NCI-H82 treated with DMSO at 0.1 percent for 48 hours (cell line): ENCODE measurements around the gene TTN.

Source experiments
- DNase-seq: peaks from one replicate; lab custom pipeline; 2025; ENCODE audit not compliant: unreplicated experiment; lab: John Stamatoyannopoulos, UW

TTN gene

GRCh38 chr2:178807227-178808008 is at the start of gene TTN:
Gene TTN (minus strand): TSS chr2:178807423. CDS start chr2:178804642, 2,781 bp downstream.
- no peak for DNase-seq

GRCh38 chr2:178855151-178855550 is 47.9 kb upstream of the TTN start:
- DNase-seq, result no peak

GRCh38 chr2:178848335-178848734 is 41.1 kb upstream of the TTN start:
- no peak for DNase-seq

- DNase-seq, result no peak
These were observed 39.2 kb upstream of the TTN start for GRCh38 chr2:178846458-178846802.

GRCh38 chr2:178845566-178846457 is 38.6 kb upstream of the TTN start:
- DNase-seq, result no peak

- DNase-seq, result no peak
These were observed 37.5 kb upstream of the TTN start for GRCh38 chr2:178844701-178845100.

- no peak for DNase-seq
These were observed 37.0 kb upstream of the TTN start for GRCh38 chr2:178844269-178844668.

- no peak for DNase-seq
These were observed 36.5 kb upstream of the TTN start for GRCh38 chr2:178843697-178844096.

GRCh38 chr2:178836807-178837206 is 29.6 kb upstream of the TTN start:
- no peak for DNase-seq

GRCh38 chr2:178834086-178834485 is 26.9 kb upstream of the TTN start:
- DNase-seq, result no peak

- no peak for DNase-seq
These were observed 26.2 kb upstream of the TTN start for GRCh38 chr2:178833382-178833781.

- no peak for DNase-seq
These were observed 23.2 kb upstream of the TTN start for GRCh38 chr2:178830451-178830850.

- DNase-seq, result no peak
These were observed 22.8 kb upstream of the TTN start for GRCh38 chr2:178829981-178830380.

GRCh38 chr2:178829299-178829960 is 22.2 kb upstream of the TTN start:
- no peak for DNase-seq

- DNase-seq, result no peak
These were observed 21.3 kb upstream of the TTN start for GRCh38 chr2:178828486-178828881.

- DNase-seq, result no peak
These were observed 20.7 kb upstream of the TTN start for GRCh38 chr2:178827739-178828485.

GRCh38 chr2:178827111-178827510 is 19.9 kb upstream of the TTN start:
- no peak for DNase-seq

- DNase-seq, result no peak
These were observed 18.0 kb upstream of the TTN start for GRCh38 chr2:178825183-178825582.

- DNase-seq, result no peak
These were observed 17.0 kb upstream of the TTN start for GRCh38 chr2:178824181-178824580.

GRCh38 chr2:178819992-178820391 is 12.8 kb upstream of the TTN start:
- DNase-seq, result no peak
